HG03442 (cell line): Measurements from ENCODE around the gene NDUFS4.
"Not testable (repeated sequence)": the region's sequence is repeated elsewhere in the genome, so short reads cannot be mapped to it uniquely, and the experiment has no call there.

ENCODE experiments used
- ATAC-seq: cut with Tn5 transposase; IDR thresholded peaks from one replicate; pipeline ENCODE4 v1.9.1; 2021; ENCODE audit warnings: mild to moderate bottlenecking, moderate library complexity; ENCODE audit not compliant: unreplicated experiment

NDUFS4 gene

DNA sequence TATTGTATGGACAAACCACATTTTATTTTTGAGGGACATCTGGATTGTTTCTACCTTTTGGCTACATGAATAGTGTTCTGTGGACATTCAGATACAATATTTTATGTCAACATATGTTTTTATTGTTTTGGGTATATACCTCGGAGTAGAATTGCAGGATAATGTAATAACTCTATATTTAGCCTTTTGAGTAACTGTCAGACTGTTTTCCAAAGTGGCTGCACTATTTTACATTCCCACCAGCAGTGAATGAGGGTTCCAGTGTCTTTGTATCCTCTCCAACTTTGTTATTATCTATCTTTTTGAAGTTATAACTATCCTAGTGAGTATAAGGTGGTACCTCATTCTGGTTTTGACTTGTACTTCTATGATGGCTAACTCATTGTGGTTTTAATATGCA, 11.0 kb downstream of the NDUFS4 start:
- no peak for ATAC-seq

DNA sequence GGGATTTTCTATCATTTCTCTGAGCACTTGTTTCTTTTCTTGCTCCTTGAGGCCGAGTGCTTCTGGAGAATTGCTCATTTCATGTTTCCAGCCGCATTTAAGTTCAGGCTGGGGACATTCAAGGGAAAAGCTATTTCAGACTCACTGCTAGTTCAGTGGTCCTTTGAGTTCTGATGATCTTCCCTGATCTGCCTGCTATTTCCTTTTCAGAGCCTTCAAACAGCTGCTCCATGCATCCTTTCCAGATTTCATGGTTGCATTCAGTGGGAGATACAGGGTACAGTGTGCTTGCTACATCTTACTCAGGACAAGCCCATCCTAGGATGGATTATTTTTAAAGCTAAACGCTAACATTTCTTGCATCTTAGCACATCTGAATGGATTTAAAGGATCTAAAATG, 14.7 kb downstream of the NDUFS4 start:
- no peak for ATAC-seq

DNA sequence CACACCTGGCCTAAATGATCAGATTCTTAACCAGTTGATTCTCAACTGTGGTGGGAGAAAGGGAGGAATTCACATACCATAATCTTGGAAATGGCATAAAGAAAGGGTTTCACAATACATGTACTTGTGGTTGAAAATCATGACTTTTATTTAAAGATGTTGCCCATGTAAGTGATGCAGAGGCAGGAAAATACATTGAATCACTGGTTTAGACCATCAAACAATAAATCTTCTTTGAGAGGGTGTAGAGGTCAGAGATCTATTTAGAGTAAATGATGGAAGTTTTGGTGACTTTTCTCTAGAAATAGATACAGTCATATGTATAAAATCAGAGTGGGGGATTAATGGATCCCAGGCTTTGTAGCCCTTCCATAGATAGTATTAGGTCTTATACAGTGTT, 15.4 kb downstream of the NDUFS4 start:
- no peak for ATAC-seq

DNA sequence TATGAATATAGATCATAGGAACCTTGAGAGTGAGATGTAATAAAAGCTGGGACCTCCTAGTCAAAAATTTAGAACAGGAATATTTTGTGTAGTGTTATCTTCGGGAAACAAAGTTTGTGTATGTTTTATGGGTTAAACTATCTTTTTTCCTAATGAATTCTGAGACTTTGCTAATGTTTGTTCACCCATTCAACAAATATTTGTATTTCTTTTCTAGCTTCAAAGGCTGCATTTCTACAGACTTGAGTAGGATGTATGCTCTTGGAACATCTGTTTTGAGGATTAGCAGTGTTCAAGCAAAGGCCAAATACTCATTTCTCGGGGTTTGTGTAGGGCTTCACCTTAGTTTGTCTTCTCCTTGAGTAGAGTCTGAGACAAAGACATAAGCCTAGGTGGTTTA, 16.2 kb downstream of the NDUFS4 start:
- no peak for ATAC-seq

- ATAC-seq, result no peak
Measured at GRCh38 chr5:53578854-53579253, 18.4 kb downstream of the NDUFS4 start.

- ATAC-seq, result no peak
Measured at GRCh38 chr5:53580547-53580946, 20.1 kb downstream of the NDUFS4 start.

DNA sequence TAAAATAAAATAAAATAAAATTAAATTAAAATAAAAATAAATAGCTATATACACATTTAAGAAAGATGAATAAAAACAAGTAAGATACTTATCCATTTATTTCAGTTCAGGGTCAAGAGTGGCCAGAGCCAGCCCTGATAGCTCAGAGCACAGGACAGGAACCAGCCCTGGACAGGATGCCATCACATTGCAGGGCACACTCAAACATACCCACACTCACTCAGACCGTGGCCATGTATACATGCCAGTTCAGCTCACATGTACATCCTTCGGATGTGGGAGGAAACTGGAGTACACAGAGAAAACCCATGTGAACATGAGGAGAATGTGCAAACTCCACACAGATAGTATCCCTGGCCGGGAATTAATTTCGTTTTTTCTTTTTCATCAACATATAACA, 21.8 kb downstream of the NDUFS4 start:
- no peak for ATAC-seq

GRCh38 chr5:53590759-53591158, 30.3 kb downstream of the NDUFS4 start:
- ATAC-seq, result peak; percentile 50

DNA sequence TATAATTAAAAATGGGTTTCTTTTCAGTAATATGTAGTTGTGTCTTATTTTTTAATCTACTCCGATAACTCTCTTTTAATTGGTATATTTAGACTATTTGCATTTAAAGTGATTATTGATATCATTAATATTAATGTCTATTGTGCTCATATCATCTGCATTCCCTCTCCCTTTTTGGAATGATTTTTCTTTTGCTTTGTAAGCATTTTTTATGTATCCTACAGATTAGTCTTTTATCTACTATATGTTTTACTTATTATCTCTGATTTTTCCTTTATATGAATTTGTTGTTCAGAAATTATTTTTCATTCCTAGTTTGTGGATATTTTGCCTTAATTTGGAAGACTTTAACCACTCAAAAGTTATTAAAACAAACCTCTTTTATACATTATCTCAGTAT, 34.0 kb downstream of the NDUFS4 start:
- ATAC-seq, result no peak

DNA sequence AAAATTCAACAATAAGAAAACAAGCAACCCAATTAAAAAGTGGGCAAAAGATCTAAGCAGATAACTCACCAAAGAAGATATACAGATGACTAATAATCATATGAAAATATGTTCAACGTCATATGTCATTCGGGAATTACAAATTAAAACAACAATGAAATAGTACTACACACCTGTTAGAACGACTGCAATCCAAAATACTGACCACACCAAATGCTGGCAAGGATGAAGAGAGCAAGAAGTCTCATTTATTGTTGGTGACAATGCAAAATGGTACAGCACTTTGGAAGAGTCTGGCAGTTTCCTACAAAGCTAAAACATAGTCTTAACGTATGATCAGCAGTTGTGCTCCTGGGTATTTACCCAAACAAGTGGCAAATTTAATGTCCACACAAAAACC, 37.5 kb downstream of the NDUFS4 start:
- no peak for ATAC-seq

DNA sequence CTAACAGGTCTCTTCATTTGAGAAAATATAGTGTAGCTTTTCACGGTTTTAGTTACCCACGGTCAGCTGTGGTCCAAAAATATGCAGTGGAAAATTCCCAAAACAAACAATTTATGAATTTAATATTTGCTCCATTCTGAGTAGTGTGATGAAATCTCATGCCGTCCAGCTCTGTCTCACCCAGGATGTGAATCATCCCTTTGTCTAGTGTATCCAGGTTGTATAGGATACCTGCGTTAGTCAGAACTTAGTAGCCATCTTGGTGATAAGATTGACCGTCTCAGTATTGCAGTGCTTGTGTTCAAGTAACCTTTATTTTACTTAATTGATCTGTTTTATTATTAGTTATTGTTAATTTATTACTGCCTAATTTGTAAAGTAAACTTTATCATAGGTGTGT, 41.1 kb downstream of the NDUFS4 start:
- ATAC-seq, result no peak

DNA sequence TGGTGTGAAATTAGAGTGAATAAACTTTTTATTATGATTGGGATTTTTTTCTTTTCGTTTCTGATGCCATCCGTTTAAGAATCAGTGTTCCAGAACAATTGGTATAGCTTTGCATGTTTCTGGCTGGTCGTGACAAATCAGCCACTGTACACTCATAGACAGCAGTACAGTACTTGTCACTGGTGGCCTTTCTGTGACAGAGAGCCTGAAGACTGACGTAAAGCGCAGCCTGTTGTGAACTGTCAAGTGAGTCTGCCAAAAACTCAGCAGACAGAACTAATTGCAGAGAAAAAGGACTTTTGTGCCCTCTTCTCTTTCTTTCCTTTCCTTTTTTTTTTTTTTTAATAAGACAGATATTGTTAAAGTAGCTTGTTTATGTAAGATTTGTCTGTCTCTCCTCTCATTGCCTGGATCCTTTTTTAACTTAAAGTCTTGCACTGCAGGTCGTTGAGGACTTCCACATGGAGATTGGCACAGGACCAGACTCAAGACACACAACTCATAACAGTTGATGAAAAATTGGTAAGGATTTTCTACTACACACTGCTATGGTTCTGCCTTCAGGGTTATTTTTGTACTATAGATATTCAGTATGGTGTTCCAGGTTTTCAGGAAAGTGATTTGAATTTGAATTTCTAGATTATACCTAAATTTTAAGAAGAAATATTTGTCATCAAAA, 42.7 kb downstream of the NDUFS4 start:
- no peak for ATAC-seq

- ATAC-seq, result no peak
Measured at GRCh38 chr5:53604309-53604708, 43.9 kb downstream of the NDUFS4 start.

DNA sequence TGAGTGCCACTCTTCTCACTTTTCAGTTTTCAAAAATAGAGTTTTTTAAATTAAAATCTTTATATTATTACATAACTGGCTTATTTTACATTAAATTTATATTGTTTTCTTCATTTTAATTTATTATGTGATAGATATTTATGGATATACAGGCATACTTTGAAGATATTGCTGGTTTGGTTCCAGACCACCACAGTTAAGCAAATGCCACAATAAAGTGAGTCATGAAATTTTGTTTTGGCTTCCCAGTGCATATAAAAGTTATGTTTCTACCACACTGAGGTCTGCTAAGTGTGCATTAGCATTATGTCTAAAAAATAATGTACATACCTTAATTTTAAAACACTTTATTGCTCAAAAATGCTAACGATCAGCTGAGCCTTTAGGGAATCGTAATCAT, 47.4 kb downstream of the NDUFS4 start:
- ATAC-seq, result no peak

DNA sequence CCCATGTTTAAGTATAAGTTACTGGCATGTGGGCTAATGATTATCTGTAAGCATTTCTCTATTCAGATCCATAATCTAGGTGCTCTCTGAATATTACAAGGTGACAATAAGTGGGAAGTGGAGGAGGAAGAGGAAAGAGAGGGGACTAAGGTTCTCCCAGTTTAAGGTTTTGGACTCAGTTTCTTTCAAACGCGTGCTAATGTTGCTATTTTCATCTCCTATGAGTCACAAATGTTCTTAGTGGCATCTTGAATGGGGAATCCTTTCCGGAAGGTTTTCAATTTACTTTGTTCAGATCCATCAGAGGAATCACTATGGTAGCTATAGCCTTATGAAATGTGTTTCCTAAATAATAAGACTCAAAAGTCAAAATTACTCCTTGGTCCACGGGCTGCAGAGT, 48.5 kb downstream of the NDUFS4 start:
- not testable (repeated sequence) for ATAC-seq

DNA sequence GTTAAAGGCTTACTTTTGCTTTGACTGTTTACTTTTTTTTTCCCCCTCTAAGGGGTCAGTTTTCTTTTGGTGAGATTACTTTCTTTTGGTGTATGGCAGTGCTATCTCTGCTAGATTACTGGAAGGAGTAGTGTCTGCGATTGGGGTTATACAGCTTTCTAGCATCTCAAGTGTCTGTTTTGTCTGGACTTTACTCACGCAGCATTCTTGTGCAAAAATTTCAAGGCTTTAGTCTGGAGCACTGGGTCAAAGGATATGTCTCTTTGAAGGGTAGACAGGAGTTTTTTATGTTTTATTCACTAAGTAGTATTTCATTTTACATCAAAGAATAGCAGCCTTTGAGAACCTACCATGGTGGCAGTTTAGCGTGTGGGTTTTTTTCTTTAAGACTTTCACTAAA, 52.6 kb downstream of the NDUFS4 start:
- ATAC-seq, result no peak

- no peak for ATAC-seq
Measured at GRCh38 chr5:53613536-53613935, 53.1 kb downstream of the NDUFS4 start.

GRCh38 chr5:53614376-53614885, 54.0 kb downstream of the NDUFS4 start:
- ATAC-seq, result no peak

GRCh38 chr5:53616939-53617549, 56.6 kb downstream of the NDUFS4 start:
- no peak for ATAC-seq

DNA sequence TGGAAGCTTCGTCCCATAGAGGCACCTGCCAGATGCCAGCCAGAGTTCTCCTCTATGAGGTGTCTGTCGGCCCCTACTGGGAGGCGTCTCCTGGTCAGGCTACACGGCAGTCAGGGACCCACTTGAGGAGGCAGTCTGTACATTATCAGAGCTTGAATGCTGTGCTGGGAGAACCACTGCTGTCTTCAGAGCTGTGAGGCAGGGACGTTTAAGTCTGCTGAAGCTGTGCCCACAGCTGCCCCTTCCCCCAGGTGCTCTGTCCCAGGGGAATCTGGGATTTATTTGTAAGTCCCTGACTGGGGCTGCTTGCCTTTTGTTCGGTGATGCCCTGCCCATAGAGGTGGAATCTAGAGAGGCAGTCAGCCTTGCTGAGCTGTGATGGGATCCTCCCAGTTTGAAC, 70.8 kb downstream of the NDUFS4 start:
- ATAC-seq, result no peak

GRCh38 chr5:53642061-53642460, 81.6 kb downstream of the NDUFS4 start:
- ATAC-seq, result no peak

DNA sequence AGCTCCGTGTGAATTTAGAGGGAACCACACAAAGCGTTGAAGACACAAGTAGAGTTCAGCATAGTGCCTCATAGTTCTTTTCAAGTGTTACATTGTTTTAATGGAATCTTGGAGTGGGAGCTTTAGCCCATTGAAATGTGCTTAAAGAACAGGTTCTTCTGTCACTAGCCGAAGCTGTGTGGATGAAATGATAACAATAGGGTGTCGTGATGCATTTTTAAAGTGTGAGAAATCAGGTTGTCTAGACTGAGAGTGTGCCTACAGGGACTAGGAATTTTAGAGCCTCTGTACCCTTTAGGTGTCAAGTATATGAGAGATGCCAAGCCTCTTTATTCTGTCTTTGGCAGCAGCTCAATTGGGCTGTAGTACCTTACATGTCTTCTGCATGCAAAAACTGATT, 83.0 kb downstream of the NDUFS4 start:
- ATAC-seq, result no peak

- no peak for ATAC-seq
Measured at GRCh38 chr5:53645078-53645477, 84.6 kb downstream of the NDUFS4 start.
